ENCODE results near the gene RAB1A. TPM values are rescaled to one million over a fixed set of nuclear protein-coding genes. Genes with fewer than 3 reads are reported as not detected.
"Not testable (repeated sequence)": the region's sequence is repeated elsewhere in the genome, so short reads cannot be mapped to it uniquely, and the experiment has no call there.

RAB1A gene
- 113 TPM for total RNA-seq

DNA sequence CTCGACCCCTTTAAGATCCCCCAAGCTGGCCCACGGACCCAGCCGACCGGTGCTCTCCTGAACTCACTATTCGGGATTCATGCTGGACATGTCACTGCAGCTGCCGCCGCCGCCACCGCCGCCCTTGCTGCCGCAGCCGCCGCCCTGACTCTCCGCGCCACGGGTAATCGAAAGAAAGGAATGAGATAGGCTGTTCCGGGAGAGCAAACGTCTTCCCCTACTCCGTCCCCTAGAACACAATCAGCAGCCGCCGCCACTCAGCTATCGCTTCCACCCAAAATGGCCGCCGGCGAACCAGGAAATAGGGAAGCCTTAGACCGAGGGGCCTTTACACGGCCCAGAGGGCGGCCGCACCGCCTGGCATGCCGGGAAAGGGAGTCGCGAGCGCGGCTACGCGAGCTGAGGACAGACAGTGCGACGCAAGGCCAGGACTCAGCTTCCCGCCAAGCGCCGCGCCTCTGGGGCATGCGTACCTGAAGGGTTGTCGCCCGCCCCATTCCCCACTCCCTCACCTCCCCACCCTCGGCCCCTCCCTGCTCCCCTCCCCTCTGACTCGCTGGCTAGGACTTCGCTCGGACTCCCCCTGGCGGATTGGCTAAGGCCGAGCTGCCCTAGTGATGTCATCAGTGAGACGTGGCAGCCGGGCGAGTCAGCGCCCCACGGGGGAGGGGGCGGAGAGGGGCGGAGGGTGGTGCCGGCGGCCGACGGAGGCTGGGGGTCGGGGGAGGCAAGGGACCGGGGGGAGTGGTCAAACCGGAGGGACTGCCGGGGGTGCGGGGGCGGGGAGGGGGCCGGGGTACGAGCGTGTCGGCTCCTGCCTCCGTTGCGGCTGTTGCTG lies at the start of gene RAB1A:
RAB1A (minus strand) TSS at position 281 of the 838 bp plus-strand sequence; CDS start at position 90, 191 bp downstream.
- ATAC-seq = peak; percentile 98

DNA sequence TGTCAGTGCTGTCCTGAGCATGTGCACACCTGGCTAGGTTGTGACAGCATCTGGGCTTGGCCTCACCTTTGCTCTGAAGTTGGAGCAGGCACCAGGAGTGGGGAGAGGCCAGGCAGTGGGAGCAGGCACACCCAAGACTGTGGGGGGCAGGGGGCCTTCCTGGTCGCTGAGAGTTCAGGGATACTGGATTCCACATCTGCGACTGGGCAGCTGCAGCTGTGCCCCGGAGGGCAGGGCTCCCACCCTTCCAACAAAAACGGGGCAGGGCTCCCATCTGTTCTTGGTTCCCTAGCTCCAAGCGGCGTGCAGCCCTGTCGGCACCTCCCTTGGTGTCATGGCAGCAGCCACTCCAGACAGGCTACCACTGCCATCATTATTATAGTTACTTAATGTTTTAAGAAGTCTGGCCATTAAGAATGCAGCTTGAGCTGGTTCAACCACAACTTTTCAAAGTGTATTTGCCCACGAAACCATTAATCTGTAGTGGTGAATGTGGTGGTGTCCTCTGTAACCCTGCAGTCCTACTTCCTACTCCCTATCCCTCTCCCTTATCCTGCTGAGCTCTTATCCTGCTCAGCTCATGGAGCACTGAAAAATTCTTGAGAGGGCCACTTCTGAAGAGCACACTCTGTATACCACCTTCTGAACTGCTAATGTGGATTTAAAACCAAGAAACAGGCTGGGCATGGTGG lies 48.0 kb upstream of the RAB1A start:
- peak; percentile 31 for ATAC-seq

DNA sequence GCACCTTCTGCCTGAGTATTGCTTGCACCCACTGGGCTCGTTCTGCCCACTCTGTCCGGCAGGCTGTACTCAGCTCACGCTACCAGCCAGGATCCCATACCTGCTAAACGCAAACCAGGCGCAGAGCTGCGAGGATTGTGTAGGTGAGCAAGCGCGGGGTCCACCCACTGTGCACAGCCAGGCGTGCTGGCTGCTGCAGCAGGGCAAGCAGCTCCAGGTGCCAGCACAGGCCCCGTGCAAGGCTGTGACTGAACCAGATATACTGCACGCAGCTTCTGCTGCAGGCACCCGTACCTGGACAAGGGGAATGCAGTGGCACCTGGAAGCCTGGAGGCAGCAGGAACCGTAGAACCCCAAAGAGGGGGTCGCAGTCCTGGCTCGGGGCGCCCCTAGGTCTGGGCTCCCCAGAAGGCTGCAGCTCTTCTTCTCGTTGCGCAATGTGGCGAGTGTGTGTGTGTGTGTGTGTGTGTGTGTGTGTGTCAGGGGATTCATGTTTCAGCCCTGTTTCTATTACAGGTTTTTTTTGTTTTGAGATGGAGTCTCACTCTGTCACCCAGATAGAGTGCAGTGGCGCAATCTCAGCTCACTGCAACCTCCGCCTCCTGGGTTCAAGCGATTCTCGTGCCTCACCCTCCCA lies 46.1 kb upstream of the RAB1A start:
- ATAC-seq = no peak

DNA sequence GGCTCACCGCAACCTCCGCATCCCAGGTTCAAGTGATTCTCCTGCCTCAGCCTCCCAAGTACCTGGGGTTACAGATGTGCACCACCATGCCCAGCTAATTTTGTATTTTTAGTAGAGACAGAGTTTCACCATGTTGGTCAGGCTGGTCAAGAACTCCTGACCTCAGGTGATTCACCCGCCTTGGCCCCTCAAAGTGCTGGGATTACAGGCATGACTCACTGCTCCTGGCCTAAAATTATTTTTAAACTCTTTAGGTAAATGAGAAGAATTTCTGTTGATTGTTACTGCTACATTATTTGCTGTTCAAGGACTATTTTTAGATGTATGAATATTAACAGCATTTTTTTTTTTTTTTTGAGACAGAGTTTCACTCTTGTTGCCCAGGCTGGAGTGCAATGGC lies 44.1 kb upstream of the RAB1A start:
- ATAC-seq = not testable (repeated sequence)

DNA sequence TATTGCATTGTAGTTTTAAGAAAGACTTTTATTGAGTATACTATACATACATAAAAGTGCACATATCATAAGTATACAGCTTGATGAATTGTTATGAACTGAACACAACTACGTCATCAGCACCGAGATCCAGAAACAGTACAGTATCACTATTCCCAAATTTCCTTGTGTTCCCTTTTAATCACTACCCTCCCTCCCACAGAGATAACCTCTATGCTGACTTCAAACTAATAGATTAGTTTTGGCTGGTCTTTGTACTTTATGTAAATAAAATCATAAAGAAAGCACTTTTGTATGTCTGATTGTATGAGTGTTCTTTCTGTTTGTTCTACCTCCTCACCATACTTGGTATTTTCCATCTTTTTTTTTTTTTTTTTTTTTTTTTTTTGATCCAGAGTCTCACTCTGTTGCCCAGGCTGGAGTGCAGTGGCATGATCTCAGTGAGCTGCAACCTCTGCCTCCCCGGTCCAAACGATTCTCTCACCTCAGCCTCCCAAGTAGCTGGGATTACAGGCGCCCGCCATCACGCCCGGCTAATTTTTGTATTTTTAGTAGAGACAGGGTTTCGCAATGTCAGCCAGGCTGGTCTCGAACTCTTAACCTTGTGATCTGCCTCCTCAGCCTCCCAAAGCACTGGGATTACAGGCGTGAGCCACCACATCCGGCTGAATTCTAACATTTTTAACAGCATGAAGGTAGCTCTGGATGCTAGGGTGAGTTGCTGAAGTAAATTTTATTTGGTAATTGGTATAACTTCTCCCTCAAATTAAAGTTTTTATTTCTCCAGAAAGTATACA lies 43.3 kb upstream of the RAB1A start:
- no peak for ATAC-seq

DNA sequence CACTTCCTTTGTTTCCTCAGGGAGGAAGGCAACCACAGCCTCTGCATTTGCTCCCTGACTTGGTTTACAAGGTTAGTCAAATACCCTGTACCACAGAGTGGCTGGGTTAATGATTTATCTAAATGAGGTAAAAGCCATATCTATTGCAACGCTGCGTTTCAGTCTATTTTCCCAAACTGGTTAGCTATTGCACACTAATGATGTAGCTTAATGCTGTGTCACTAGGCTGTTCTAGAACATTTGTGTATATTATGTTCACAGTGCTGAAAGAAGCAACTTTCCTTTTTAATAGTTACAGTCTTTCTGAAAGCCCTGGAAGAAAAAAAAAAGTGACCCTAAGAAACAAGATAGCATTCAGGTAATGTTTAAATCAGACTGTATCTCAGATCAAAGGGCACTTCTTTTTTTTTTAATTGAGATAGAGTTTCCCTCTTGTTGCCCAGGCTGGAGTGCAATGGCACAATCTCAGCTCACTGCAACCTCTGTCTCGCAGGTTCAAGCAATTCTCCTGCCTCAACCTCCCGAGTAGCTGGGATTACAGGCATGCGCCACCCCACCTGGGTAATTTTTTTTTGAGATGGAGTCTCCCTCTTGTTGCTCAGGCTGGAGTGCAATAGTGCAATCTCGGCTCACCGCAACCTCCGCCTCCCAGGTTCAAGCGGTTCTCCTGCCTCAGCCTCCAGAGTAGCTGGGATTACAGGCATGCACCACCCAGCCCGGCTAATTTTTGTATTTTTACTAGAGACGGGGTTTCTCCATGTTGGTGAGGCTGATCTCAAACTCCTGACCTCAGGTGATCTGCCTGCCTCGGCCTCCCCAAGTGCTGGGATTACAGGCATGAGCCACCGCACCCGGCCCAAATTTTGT lies 40.9 kb upstream of the RAB1A start:
- not testable (repeated sequence) for ATAC-seq

DNA sequence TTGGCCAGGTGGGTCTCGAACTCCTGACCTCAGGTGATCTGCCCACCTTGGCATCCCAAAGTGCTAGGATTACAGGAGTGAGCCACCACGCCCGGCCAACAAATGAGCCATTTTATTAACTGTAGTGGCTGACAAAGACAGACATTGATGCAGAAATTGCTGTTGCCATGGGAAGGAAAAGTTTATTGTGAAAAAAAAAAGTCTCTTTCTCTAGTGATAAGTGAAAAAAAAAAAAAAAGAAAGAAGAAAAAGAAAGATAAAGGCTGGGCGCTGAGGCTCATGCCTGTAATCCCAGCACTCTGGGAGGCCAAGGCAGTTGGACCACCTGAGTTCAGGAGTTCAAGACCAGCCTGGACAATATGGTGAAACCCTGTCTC lies 39.8 kb upstream of the RAB1A start:
- ATAC-seq = no peak

DNA sequence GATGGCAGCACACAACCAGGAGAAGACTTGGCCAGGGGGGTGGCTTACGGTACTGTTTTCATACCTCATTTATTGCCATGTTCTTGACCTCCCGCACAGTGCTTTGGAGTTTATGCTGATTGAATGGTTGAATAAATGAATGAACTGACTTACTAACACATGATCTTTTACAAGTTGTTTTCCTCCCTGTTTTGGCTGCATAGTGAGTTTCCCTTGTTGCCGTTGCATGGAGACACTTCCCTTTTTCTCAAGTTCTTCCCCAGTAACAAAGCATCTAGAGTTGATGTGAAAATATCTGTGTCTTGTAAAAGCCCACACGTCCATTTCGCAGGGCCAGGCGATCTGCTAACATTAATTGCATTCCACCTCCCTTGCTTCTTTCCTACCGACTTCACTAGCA lies 35.7 kb upstream of the RAB1A start:
- no peak for ATAC-seq

DNA sequence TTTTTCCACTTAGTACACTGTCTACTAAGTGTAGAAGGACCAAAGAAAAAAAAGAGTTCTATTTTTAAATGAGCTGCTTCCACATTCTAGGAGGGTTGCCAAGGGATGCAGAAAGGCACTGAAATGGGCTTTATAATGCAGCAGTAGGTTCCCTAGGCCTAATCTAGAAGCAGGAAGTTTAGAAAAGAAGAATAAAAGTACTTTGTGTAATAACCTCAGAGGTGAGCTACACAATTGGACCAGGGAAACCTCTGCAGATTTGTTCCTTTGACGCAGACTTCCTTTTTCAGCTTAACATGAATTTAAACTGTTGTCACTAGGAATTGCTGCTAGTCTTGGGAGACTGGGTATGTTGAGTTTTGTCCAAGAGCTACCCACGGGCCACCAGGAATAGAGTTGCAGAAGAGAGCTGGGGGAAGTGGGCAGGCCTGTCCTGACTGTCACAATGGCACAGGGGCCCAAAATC lies 34.6 kb upstream of the RAB1A start:
- no peak for ATAC-seq

DNA sequence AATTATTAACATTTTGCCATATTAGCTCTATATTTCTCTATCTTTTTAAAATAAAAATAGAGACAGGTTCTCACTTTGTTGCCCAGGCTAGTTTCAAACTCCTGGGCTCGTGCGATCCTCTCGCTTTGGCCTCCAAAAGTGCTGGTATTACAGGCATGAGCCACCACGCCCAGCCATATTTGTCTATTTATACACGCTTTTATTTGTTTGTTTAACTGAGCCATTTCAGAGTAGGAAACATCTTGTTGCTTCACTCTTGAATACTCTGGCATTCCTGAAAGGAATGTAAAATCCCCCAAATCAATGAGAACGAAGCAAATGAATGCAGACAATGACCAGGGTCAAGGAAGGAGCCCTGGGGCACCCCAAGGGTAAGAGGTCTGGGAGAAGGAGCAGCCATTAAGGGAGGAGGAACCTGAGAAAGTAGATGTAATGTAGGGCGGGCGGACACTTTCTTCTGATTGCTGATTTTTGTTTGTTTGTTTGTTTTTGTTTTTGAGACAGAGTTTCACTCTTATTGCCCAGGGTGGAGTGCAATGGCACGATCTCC lies 31.7 kb upstream of the RAB1A start:
- ATAC-seq = no peak

DNA sequence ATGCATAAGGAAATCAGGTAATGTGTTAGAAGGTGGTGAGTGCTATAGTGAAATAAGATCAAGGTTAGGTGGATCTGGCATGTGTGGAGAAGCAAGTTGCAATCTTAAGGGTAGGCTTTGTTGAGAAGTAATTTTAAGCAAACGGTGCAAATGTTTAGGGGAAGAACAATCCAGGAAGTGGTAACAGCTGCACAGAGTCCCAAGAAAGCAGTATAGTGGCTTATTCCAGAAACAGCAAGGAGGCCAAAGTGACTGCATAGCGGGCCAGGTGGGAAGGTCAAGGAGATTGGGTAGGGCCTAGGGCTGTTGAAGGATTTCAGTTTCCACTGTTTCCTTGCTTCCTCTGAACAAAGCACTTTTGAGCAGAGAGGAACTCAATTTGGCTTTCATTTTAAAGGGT lies 30.0 kb upstream of the RAB1A start:
- ATAC-seq = no peak

DNA sequence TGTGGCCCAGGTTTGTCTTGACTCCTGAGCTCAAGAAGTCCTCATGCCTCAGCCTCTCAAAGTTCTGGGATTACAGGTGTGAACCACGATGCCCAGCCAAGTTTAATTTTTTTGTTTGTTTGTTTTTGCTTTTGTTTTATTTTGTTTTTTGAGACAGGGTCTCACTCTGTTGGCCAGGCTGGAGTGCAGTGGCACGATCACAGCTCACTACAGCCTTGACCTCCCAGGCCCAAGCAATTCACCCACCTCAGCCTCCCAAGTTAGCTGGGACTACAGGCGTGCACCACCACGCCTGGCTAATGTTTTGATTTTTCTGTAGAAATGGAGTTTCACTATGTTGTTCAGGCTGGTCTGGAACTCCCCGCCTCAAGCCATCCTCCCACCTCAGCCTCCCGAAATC lies 29.4 kb upstream of the RAB1A start:
- ATAC-seq = no peak

DNA sequence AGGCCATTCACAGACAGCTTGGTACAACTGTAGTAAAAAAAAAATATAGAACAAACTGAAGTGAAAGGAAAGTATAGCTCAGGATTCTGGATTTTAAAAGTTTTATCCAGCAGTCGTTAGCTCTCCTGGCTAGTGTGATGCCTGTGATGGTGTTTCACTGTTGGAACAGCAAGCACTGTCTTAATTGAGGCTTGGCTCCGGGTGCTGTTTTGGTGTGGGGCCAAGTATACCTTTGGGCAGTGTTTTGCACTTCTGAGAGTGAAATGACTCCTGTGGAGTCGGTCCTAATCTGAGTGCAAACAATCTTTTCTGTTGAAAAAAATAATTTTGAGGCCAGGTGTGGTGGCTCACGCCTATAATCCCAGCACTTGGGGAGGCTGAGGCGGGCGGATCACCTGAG lies 28.7 kb upstream of the RAB1A start:
- ATAC-seq = no peak

DNA sequence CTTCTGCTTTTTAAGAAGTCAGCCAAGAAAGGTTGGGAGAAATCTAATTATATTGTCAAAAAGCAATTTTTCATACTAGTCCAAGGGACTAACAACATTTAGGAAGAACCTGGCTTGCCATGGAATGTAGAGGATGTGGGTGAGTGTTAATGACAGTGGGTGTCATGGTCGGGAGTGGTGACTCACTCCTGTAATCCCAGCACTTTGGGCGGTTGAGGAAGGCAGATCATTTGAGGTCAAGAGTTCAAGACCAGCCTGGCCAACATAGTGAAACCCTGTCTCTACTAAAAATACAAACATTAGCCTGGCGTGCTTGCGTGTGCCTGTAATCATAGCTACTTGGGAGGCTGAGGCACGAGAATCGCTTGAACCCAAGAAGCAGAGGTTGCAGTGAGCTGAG lies 27.9 kb upstream of the RAB1A start:
- not testable (repeated sequence) for ATAC-seq

DNA sequence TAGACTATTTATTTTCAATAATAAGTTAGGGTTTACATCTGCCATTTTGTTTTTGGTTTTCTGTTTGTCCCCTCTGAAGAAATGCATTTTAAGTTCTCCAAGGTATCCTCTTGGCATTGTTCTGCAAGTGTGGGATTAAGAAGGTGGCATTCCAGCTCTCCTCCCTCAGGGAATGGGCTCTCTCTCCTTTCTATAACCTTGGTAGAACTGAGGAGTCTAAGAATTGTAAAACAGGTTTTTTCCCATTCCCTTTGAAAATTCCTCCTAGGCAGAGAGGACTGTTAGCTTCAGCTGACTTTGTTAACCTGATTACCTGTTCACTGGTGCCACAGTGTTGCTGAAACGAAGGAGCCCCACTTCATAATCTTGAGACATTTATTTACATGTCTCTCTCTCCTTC lies 26.1 kb upstream of the RAB1A start:
- ATAC-seq = no peak

DNA sequence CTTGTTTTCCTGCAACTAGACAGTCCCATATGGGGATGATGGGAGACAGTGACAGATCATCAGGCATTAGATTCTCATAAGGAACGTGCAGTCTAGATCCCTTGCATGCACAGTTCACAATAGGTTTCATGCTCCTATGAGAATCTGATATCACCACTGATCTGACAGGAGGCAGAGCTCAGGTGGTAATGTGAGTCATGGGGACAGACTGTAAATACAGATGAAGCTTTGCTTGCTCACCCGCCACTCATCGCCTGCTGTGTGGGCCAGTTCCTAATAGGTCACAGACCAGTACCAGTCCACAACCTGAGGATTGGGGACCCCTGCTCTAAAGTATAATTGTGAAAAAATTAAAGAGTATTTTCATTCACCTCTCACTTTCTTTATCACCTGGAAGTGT lies 23.6 kb upstream of the RAB1A start:
- ATAC-seq = peak; percentile 69

DNA sequence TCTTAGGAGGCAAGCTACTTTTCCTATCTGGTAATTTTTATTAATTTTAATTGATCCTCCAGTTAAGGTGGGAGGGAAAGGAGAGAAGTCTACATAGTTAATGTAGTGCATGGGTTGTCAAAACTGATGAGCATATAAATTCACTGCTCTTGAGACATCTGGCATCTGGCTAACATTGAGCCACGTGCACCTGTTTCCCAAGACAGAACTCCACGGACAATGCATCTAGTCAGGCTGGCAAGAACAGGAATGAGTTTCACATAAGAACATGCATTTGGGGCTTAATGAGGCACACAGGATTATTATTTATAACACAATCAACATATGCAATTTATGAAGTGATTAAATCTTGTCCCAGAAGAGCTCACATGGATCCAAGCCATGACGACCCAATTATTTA lies 16.2 kb upstream of the RAB1A start:
- ATAC-seq = no peak

DNA sequence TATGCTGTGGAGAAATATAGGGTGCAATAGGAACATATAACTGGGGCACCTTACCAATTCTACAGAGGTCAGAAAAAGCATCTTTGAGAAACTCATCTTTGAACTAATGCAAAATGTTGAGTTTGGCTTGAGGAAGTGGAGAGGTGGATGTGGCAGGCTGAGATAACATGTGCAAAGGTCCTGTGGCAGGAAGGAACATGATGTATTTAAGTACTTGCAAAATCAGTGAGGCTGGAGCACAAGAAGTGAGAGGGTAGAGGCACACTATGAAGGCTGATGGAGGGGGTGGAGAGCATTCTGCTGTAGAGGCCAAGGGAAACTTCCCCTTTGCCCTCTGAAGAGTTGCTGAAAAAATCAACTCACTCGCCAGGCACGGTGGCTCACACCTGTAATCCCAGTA lies 14.7 kb upstream of the RAB1A start:
- ATAC-seq = no peak

DNA sequence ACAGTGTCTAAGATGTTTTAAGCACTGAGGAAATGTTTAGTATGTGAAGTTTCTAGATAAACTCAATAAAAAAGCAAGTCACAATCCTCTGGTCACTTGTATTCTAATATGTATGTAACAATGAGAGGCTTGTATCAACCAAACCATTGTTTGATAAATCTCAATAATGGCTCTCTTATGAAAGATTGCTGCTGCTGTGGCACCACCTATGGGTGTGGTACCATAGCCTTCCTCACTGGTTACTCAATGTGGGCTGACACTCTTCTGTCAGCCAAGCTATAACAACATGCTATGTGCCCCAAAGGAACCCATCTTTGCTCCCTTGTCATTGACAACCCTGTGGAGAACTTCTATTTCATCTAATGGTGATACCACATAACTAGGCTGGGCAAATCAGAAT lies 12.6 kb upstream of the RAB1A start:
- ATAC-seq = peak; percentile 78

DNA sequence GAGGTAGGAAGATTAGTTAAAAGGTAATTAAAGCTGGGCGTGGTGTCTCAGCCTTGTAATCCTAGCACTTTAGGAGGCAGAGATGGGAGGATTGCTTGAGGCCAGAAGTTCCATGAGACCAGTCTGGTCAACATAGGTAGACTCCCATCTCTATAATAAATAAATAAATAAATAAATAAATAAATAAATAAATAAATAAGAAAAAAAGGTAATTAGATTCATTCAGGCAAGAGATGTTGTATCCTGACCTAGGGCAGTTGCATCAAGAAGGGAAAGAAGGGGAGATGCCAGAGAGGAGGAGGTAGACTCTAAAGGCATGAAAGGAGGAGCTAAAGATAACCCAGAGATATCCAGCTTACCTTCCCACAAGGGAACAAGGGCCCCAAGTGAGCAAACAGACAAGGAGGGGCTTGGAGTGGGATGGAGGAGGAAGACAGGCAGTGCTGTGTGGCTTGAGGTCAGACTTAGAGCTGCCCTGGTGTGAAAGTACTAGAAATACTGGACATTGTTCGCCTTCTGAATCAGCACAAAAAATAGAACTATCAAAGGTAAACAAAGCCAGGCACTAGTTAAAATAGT lies 7.4 kb upstream of the RAB1A start:
- ATAC-seq = no peak

DNA sequence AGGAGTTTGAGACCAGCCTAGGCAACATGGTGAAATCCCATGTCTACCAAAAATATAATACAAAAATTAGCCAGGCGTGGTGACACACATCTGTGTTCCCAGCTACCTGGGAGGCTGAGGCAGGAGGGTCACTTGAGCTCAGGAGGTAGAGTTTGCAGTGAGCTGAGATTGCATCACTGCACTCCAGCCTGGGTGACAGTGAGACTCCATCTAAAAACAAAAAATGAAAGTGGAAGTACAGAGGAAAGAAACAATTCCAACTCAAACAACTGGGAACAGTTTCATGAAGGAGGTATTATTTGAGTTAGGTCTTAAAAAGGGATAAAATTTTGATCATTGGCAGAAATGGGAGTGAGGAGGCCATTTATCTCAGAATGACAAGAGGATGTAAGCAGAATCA lies 6.3 kb upstream of the RAB1A start:
- no peak for ATAC-seq
